VCaP (cell line): ENCODE measurements around the gene HNF4A.

ENCODE experiments used
- H3K27ac ChIP-seq: fragments of 450-650 bp; 2 replicates; pipeline ENCODE4 v1.5.1; 2017
- TF ChIP-seq, protein P1 (sequence below): fragments of 450-650 bp; conservative IDR thresholded peaks from 2 replicates; pipeline ENCODE4 v1.5.1; 2017; ENCODE audit warnings: mild to moderate bottlenecking, moderate library complexity

The HNF4A gene

GRCh38 chr20:44457016-44457415, 101.5 kb downstream of the HNF4A start:
- TF ChIP-seq, protein P1, sequence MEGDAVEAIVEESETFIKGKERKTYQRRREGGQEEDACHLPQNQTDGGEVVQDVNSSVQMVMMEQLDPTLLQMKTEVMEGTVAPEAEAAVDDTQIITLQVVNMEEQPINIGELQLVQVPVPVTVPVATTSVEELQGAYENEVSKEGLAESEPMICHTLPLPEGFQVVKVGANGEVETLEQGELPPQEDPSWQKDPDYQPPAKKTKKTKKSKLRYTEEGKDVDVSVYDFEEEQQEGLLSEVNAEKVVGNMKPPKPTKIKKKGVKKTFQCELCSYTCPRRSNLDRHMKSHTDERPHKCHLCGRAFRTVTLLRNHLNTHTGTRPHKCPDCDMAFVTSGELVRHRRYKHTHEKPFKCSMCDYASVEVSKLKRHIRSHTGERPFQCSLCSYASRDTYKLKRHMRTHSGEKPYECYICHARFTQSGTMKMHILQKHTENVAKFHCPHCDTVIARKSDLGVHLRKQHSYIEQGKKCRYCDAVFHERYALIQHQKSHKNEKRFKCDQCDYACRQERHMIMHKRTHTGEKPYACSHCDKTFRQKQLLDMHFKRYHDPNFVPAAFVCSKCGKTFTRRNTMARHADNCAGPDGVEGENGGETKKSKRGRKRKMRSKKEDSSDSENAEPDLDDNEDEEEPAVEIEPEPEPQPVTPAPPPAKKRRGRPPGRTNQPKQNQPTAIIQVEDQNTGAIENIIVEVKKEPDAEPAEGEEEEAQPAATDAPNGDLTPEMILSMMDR, result no peak
- peak overlapping the region; percentile 53 for H3K27ac ChIP-seq

GRCh38 chr20:44459271-44459670, 103.8 kb downstream of the HNF4A start:
- H3K27ac ChIP-seq, result no peak overlapping the region
- TF ChIP-seq, protein P1, result no peak

DNA sequence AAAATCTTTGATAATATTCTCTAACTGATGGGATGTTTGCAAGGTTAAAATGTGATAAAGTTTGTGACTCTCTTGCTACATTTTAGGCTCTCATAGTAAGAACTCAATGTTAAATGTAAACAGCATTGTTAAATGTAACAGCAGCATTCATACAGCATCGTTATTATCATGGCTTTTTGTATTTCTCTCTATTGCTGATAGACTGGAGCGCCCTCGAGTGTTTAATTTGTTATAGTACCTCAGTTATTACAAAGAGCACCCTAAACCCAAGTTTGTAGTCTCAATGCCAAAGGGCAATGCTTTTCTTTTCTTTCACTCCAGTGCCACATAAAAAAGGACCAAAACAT, 105.3 kb downstream of the HNF4A start:
- peak overlapping the region; percentile 68 for H3K27ac ChIP-seq
- TF ChIP-seq, protein P1, result peak; percentile 79

- TF ChIP-seq, protein P1, result peak; percentile 40
- peak overlapping the region; percentile 68 for H3K27ac ChIP-seq
These were observed 105.8 kb downstream of the HNF4A start for GRCh38 chr20:44461142-44461802.

DNA sequence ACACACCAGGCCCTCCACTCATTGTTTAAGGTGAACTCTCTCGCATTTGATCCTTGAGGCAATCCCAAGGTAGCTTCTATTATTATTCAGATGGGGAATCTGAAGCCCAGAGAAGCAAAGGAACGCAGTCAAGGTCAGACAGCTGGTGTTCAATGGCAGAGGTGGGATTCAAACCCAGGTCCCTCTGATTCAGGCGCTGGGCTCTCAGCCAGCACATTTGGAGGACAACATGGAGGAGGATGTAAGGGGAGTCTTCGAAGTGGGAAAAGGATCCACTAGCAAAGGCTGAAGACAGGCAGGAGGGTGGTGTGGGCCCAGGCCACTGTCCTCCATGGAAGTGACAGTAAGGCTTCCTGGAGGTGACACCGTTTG, 106.3 kb downstream of the HNF4A start:
- peak overlapping the region; percentile 68; the same call in 1 of the 2 replicates for H3K27ac ChIP-seq

GRCh38 chr20:44463466-44463865, 108.0 kb downstream of the HNF4A start:
- no peak overlapping the region for H3K27ac ChIP-seq
- TF ChIP-seq, protein P1, result no peak

More for the DNA sequence above, 106.3 kb downstream of the HNF4A start:
- TF ChIP-seq, protein P1, result no peak

DNA sequence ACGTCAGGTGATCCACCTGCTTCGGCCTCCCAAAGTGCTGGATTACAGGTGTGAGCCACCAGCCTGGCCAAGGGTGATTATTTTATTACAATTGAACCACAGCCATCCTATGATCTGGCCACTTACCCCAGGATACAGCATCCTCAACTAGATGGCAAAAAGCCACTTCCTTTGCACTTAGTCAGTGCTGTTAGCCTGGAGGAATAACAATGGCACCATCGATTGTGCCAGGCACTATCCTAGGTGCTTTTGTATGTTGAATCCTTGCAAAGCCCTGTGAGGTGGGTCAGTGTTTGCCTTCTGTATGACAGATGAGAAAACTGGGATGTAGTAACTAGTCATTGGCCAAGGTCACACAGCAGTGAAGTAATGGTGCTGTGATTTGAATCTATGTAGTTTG, 109.0 kb downstream of the HNF4A start:
- TF ChIP-seq, protein P1, result no peak
- H3K27ac ChIP-seq, result no peak overlapping the region
